Measurements from ENCODE around the gene KCNK4. TPM values are rescaled to one million over a fixed set of nuclear protein-coding genes. Genes with fewer than 3 reads are reported as not detected.

KCNK4 gene
- total and polyA plus RNA-seq, 4 donors, result not detected

DNA sequence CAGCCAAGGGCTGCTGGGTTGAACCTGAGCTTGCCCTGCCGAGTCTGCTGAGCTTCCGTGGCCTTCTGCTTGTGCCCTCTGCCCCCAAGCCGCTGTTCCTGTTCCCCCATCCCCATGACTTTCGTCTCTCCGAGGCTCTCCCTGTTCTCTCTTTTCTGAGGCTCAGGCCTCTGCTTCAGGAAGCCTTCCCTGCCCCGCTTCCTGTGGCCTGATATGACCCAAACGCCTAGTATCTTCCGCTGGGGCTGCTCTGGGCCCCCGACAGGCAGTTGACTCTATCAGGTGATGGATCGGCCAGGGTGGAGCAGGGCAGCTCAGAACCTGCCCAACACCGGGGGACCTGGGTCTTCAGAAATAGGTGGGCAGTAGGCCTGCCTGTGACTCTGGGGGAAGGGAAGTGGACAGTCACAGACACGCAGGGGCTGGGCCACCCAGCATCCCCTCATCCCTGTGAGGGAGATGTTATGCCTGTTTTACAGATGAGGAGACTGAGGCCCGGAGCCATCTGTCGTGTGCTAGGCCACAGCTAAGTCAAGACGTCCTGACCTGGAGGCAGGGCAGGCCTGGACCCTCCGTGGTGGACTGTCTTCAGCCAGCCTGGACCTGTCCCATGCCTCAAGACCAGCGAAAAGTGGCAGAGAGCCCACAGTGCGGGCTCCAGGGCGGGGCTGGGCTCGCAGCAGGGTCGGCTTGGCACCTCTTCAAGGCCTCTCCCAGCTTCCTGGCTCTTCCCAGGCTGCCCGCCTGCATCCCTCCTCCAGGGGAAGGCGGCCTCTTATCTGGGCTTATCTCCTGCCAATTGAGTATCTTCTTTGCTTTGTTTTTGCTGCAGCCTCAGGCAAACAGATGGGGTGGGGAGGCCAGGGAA, 22.8 kb upstream of the KCNK4 start:
- Histone ChIP-seq H3K27ac (ENCODE audit: low read depth in 1 of 2, low read length in 2 of 2) (peak overlapping the region; percentile 98), H3K36me3 (ENCODE audit: control insufficient read depth in 4 of 4, insufficient read depth in 3 of 4, low read depth in 1 of 4, low read length in 3 of 4) (peaks cover 0 to 9% (median 2%) of the 10 kb centered on the region in 4 donors), H3K9me3 (ENCODE audit: control insufficient read depth in 4 of 4, low read length in 3 of 4) (no peaks in the 10 kb centered on the region), H3K4me3 (ENCODE audit: low read depth in 1 of 3, low read length in 3 of 3) (peak overlapping the region in 1 of 3 donors; percentile 69), H3K9ac (ENCODE audit: low read depth in 1 of 2, low read length in 2 of 2) (peak overlapping the region in 1 of 2 donors; percentile 77), H3K4me1 (ENCODE audit: control insufficient read depth in 4 of 4, insufficient read depth in 4 of 4, low read length in 3 of 4) (peaks cover 9 to 33% (median 27%) of the 10 kb centered on the region in 4 donors), H3K27me3 (ENCODE audit: control insufficient read depth in 4 of 4, insufficient read depth in 4 of 4, low read length in 3 of 4) (no peaks in the 10 kb centered on the region)
- TF ChIP-seq NR2F2 (IDR thresholded peaks at IDR 0.05) (peak; percentile 27), SP1 (IDR thresholded peaks at IDR 0.05) (peak; percentile 17), RXRA (IDR thresholded peaks at IDR 0.05) (peak in 1 of 2 donors; percentile 26)
- TF ChIP-seq, protein P1, sequence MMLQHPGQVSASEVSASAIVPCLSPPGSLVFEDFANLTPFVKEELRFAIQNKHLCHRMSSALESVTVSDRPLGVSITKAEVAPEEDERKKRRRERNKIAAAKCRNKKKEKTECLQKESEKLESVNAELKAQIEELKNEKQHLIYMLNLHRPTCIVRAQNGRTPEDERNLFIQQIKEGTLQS (IDR thresholded peaks at IDR 0.05), result no peak
- WGBS, result 49% methylated on average over 23 of the region's 23 CpGs
- no peak for DNase-seq (ENCODE audit: low spot score)

DNA sequence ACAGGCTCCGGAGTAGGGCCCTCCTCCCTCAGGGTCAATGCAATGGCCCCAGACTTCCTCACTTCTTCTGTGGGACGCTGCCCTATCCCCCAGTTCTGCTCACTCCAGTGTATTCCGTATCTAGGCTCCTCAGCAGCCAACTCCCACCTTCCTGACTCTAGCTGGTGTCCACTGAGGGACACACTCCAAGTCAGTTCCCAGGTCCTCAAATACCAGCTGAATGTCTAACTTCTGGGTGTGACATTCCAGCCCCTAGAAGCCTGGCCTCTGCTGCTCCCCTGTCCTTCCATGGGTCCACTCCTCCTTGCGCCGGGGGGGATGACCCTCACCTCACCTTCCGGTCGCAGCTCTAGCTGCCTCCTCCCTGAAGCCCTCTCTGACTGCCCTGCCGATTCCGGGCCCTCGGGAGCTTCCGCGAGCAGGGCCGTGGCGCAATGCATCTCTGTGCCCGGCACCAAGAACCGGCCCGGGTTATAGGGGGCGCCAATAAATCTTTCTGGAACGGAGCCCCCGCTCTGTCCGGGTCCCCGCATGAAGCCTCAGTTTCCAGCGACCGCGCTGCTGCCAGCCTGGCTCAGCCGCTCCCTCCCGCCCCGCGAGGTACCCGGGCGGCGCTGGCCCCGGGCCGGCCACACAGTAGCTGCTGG, 22.1 kb upstream of the KCNK4 start:
- no peaks in the 10 kb centered on the region for H3K9me3 ChIP-seq (ENCODE audit: control insufficient read depth in 4 of 4, low read length in 3 of 4)
- peak overlapping the region; percentile 98 for H3K27ac ChIP-seq (ENCODE audit: low read depth in 1 of 2, low read length in 2 of 2)
- peak overlapping the region; percentile 69 to 83 (median 78) for H3K4me3 ChIP-seq (ENCODE audit: low read depth in 1 of 3, low read length in 3 of 3)
- no peaks in the 10 kb centered on the region for H3K27me3 ChIP-seq (ENCODE audit: control insufficient read depth in 4 of 4, insufficient read depth in 4 of 4, low read length in 3 of 4)
- peaks cover 11 to 40% (median 27%) of the 10 kb centered on the region in 4 donors for H3K4me1 ChIP-seq (ENCODE audit: control insufficient read depth in 4 of 4, insufficient read depth in 4 of 4, low read length in 3 of 4)
- no peak for DNase-seq (ENCODE audit: low spot score)
- H3K9ac ChIP-seq (ENCODE audit: low read depth in 1 of 2, low read length in 2 of 2), result peak overlapping the region; percentile 66 to 77
- WGBS, result 2% methylated on average over 34 of the region's 34 CpGs
- peak; percentile 82 for TF ChIP-seq NR2F2 (IDR thresholded peaks at IDR 0.05)
- TF ChIP-seq GABPA (IDR thresholded peaks at IDR 0.05 in 1 of 2, conservative IDR thresholded peaks at IDR 0.05 in 1 of 2), result peak in 1 of 2 donors; percentile 8
- TF ChIP-seq HNF4G (IDR thresholded peaks at IDR 0.05), result no peak
- peak; percentile 13 to 60 for TF ChIP-seq RXRA (IDR thresholded peaks at IDR 0.05)
- TF ChIP-seq, protein P2, sequence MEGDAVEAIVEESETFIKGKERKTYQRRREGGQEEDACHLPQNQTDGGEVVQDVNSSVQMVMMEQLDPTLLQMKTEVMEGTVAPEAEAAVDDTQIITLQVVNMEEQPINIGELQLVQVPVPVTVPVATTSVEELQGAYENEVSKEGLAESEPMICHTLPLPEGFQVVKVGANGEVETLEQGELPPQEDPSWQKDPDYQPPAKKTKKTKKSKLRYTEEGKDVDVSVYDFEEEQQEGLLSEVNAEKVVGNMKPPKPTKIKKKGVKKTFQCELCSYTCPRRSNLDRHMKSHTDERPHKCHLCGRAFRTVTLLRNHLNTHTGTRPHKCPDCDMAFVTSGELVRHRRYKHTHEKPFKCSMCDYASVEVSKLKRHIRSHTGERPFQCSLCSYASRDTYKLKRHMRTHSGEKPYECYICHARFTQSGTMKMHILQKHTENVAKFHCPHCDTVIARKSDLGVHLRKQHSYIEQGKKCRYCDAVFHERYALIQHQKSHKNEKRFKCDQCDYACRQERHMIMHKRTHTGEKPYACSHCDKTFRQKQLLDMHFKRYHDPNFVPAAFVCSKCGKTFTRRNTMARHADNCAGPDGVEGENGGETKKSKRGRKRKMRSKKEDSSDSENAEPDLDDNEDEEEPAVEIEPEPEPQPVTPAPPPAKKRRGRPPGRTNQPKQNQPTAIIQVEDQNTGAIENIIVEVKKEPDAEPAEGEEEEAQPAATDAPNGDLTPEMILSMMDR (IDR thresholded peaks at IDR 0.05; ENCODE audit: low read depth, low read length, missing input control), result no peak
- peaks cover 0 to 7% (median 2%) of the 10 kb centered on the region in 4 donors for H3K36me3 ChIP-seq (ENCODE audit: control insufficient read depth in 4 of 4, insufficient read depth in 3 of 4, low read depth in 1 of 4, low read length in 3 of 4)

DNA sequence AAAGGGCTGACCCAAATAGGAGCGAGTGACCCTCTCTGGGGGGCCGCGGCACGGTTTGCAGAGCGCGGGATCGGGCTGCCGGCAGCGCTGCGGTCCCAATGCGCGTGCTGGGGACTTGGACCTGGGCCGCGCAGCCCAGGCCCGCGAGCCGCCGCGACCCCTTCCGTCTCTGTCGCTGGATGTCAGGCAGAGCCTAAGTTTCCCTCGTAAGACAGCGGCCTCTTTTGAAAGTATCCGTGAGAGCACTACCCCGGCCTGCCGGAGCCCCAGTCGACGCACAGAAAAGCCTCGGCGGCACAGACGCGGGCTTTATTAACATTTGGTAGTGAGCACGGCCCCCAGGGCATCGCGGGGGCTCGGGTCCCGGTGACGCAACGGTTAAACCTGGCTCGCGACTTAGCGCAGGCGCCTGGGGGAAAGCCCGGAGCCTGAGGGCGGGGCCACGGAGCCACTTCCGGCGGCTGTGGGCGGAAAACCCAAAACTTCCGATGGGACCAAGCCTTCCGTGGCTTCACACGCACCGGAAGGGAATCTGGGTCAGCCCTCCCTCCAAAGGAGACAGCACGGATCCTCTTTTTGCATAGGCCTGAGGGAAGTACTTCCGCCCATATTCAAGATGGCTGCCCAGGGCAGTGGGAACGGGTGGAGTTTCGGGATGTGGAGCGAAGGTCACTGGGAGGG, 21.4 kb upstream of the KCNK4 start:
- DNase-seq (ENCODE audit: low spot score), result peak; percentile 94
- Histone ChIP-seq H3K27me3 (ENCODE audit: control insufficient read depth in 4 of 4, insufficient read depth in 4 of 4, low read length in 3 of 4) (no peaks in the 10 kb centered on the region), H3K4me1 (ENCODE audit: control insufficient read depth in 4 of 4, insufficient read depth in 4 of 4, low read length in 3 of 4) (peaks cover 11 to 40% (median 27%) of the 10 kb centered on the region in 4 donors), H3K27ac (ENCODE audit: low read depth in 1 of 2, low read length in 2 of 2) (peak overlapping the region; percentile 98 to 99), H3K4me3 (ENCODE audit: low read depth in 1 of 3, low read length in 3 of 3) (peak overlapping the region; percentile 71 to 97 (median 96)), H3K9ac (ENCODE audit: low read depth in 1 of 2, low read length in 2 of 2) (peak overlapping the region; percentile 64 to 95), H3K36me3 (ENCODE audit: control insufficient read depth in 4 of 4, insufficient read depth in 3 of 4, low read depth in 1 of 4, low read length in 3 of 4) (peaks cover 0 to 7% (median 2%) of the 10 kb centered on the region in 4 donors), H3K9me3 (ENCODE audit: control insufficient read depth in 4 of 4, low read length in 3 of 4) (no peaks in the 10 kb centered on the region)
- under 1% methylated on average over 58 of the region's 58 CpGs for WGBS
- TF ChIP-seq FOXA1 (IDR thresholded peaks at IDR 0.05) (peak; percentile 72), FOXA2 (IDR thresholded peaks at IDR 0.05) (no peak), HNF4A (conservative IDR thresholded peaks at IDR 0.05) (peak; percentile 50 to 53), HNF4G (IDR thresholded peaks at IDR 0.05) (no peak), SP1 (IDR thresholded peaks at IDR 0.05) (peak; percentile 98), NR2F2 (IDR thresholded peaks at IDR 0.05) (peak; percentile 93), JUND (IDR thresholded peaks at IDR 0.05) (peak; percentile 34 to 80), YY1 (IDR thresholded peaks at IDR 0.05) (peak; percentile 100), TAF1 (conservative IDR thresholded peaks at IDR 0.05) (no peak)
- TF ChIP-seq, protein P3, sequence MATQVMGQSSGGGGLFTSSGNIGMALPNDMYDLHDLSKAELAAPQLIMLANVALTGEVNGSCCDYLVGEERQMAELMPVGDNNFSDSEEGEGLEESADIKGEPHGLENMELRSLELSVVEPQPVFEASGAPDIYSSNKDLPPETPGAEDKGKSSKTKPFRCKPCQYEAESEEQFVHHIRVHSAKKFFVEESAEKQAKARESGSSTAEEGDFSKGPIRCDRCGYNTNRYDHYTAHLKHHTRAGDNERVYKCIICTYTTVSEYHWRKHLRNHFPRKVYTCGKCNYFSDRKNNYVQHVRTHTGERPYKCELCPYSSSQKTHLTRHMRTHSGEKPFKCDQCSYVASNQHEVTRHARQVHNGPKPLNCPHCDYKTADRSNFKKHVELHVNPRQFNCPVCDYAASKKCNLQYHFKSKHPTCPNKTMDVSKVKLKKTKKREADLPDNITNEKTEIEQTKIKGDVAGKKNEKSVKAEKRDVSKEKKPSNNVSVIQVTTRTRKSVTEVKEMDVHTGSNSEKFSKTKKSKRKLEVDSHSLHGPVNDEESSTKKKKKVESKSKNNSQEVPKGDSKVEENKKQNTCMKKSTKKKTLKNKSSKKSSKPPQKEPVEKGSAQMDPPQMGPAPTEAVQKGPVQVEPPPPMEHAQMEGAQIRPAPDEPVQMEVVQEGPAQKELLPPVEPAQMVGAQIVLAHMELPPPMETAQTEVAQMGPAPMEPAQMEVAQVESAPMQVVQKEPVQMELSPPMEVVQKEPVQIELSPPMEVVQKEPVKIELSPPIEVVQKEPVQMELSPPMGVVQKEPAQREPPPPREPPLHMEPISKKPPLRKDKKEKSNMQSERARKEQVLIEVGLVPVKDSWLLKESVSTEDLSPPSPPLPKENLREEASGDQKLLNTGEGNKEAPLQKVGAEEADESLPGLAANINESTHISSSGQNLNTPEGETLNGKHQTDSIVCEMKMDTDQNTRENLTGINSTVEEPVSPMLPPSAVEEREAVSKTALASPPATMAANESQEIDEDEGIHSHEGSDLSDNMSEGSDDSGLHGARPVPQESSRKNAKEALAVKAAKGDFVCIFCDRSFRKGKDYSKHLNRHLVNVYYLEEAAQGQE (IDR thresholded peaks at IDR 0.05), result peak; percentile 87
- TF ChIP-seq, protein P2 (IDR thresholded peaks at IDR 0.05; ENCODE audit: low read depth, low read length, missing input control), result no peak

Measured in liver (tissue), 9 donors.